Activated naive CD4-positive, alpha-beta T cell treated with Interleukin-2 at 50 U/mL for 16 hours (primary cell): Measurements from ENCODE around the gene TOE1.

Source experiments
- DNase-seq: peaks from one replicate; pipeline ENCODE4 v3.0.0-alpha.2; 2020

TOE1 gene

DNA sequence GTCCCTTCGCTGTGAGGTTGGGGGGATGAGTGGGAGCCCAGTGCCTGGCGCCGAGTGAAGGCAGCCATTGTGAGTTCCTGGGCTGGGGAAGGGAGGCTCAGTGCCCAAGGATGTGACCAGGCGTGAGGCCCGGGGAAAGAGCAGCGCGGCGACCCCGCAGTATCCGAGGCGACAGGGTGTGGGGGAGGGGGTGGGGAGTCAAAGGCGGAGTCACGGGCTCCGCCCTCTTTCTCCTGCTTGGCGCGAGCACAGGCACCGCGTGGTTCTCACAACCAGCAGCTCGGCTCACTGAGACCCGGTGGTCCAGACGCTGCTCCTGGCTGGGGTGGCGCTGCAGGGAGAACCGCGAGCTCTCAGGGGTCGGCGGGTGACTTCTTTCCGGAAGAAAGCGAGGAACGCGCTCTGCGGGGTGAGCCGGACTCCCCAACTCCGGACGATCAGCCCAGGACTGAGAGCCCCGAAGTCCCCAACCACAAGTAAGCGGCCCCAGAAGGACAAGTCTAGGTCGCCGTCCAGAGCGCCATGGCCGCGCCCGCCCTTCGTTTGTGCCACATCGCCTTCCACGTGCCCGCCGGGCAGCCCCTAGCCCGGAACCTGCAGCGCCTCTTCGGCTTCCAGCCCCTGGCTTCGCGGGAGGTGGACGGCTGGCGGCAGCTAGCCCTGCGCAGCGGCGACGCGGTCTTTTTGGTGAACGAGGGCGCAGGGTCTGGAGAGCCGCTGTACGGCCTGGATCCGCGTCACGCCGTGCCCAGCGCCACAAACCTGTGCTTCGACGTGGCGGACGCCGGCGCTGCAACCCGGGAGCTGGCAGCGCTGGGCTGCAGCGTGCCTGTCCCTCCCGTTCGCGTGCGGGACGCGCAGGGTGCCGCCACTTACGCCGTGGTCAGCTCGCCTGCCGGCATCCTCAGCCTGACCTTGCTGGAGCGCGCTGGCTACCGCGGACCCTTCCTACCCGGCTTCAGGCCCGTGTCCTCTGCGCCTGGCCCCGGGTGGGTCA lies 13.0 kb upstream of the TOE1 start, which contains the start of gene HPDL:
TSS of gene HPDL (plus strand) at position 269 of the 997 bp plus-strand sequence. CDS start at position 523, 254 bp downstream.
- DNase-seq: peak; percentile 67

DNA sequence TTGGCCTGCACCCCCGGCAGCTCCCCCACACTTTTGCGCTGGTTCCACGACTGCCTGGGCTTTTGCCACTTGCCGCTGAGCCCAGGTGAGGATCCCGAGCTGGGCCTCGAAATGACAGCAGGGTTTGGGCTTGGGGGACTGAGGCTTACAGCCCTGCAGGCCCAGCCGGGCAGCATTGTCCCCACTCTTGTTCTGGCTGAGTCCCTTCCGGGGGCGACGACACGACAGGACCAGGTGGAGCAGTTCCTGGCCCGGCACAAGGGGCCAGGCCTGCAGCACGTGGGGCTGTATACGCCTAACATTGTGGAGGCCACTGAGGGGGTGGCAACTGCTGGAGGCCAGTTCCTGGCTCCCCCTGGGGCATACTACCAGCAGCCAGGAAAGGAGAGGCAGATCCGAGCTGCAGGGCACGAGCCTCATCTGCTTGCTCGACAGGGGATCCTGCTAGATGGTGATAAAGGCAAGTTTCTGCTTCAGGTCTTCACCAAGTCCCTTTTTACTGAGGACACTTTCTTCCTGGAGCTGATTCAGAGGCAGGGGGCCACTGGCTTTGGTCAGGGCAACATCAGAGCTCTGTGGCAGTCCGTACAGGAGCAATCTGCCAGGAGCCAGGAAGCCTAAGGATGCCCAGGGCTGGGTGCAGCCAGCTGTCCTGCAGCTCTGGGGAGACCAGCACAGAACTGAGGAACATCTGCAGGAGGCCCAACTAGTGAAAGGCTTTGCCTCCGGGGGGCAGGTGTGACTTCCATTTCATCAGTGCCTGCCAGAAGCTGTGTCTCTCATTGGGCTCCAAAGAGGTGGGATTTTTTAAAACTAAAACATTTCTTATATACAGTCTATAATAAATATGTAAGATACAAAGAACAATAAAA lies 12.1 kb upstream of the TOE1 start:
- DNase-seq: no peak

DNA sequence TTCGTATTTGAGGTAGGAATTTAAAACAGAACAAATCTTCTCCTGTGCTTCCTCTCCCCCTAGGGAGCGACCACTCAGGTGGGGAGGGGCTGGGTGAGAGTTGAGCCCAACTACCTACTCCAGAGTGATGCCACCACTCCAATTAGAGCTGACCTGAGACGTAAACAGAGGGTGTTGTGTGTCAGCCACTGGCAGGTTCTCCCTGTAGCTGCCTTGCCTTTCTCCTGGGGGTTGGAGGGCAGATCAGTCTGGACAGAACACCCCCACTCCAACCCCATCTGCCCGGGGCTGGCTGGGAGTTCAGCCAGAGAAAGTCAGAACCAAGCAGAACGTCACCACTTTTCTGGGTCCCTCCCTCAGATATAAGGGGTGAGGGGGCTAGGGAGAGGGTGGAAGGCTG lies 11.3 kb upstream of the TOE1 start:
- DNase-seq: no peak

DNA sequence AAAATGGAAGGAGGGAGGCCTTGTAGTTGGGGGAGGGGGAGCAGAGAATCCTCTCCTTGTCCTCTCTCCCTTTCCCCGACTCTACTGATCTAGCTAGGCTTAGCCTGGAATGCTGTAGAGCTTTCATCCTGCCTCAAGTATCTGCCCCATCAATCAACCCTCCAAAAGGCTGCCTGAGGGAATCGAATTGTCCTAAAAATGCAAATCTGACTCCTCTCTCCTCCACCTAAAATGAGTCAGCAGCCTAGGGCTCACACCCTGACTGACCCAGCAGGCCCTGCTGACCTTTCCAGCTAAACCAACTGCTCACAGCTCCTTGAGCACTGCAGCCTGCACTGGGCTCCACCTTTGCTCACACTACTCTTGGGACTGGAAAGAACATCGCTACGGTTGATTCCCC lies 10.5 kb upstream of the TOE1 start:
- DNase-seq: no peak

DNA sequence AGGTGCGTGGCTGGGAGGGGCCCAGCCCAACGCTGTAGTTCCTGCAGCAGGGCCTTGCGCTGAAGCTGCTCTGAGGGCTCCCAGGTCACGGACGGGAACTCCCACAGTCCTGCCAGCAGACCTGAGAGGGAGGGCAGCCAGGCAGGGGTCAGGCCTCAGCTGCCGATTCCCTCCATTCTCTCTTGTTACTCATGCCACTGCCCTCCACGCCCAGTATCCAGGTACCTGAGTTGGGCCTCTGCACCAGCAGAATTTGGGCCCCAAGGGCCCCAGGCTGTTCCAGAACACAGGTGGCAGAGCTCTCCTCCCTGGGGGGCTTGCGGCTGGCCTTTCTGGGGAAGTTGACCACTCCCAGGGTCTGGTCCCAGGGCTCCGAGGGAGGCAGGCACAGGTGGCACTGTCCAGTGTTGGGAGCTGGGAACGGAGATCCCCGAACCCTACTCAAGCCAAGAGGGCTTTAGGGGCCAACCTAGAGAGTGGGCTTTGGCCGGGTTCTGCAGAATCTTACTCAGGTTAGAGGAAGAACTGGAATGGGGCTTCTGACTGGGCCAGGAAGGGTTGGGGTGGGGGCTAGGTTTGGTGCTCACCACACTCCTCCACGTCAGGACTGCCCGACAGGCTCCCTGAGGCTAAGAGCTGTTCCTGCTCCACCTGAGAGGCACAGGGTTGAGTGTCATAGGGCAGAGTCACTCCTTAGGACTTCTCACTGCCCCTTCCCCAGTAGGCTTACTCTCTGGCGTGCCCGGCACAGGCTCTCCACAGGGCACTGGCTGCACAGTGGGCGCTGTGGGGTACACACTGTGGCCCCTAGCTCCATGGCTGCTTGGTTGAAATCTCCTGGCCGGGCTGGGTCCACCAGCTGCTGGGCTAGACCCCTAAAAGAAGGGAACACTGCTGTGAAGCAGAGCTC lies 8.3 kb upstream of the TOE1 start:
- DNase-seq: no peak

DNA sequence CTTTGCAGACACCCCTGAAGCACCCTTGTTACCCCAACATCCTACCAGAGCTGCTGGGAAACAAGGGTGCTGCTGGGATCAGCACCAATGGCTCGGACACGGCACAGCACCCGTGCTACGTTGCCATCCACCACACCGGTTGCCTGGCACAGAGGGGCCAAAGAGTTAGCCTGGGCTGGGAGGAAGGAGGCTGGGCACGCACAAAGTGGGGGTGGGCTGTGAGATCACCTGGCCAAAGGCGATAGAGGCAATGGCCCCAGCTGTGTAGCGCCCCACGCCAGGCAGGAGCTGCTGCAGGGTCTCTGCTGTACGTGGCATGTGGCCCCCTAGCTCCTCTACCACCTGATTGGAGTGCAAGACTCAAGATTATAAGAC lies 7.6 kb upstream of the TOE1 start:
- no peak for DNase-seq

DNA sequence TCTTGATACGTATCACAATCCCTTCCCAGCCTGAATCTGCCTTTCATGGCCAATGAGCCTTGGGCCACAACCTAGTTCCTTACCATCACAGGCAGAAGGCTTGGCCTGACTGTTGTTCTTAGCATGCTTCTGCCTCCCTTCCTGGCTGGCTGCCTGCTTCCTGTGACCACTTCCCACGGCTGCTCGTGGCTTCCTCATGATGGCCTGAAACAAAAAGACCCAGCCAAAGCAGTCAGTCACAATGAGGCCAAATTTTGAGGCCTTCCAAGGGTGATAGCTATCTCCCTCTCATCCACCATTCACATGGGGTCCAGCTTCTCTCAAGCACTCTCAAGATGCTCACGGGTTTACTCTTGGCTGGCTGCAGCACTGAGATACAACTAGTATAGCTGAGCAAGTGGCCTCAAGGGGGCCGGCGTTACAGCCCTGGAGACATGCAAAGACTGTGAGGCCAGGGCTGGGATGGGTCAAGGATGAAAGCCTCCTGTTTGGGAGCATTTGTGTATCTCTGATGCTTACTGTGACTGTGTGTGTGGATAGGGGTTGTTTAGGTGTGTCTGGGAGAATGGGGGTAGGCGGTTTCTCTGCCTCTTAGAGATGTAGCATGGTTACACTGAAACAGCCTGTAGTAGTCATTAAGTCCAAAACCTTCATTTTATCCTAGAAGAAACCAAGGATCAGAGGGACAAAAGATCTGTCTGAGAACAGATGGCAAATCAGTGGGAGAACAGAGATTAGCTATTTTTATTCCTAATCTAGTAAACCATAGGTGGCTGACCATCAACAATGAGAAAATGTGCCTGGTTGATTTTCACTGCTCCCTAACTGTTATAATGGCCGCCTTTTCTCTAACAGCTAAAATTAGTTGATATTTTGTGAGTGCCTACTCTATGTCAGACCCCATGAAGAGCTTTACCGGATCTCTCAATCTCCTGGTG lies 5.4 kb upstream of the TOE1 start:
- DNase-seq: no peak

DNA sequence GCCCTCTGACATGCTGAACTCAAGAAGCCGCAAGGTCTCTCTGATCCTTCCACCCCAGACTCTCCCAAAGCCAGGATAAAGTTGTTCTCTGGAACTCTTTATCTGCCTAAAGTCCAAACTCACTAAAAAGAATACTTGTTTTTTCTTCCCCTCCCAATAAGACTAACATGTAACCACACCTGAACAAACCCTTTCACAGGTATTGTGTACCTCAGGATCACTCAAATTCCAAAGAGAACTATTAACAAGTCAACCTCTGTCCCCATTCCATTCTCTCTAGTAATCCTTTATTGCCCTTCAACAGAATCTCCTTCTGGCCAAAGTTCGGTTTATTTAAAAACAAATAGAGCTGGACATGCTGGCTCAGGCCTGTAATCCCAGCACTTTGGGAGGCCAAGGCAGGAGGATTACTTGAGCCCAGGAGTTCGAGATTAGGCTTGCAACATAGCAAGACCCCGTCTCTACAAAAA lies 4.1 kb upstream of the TOE1 start:
- DNase-seq: no peak

DNA sequence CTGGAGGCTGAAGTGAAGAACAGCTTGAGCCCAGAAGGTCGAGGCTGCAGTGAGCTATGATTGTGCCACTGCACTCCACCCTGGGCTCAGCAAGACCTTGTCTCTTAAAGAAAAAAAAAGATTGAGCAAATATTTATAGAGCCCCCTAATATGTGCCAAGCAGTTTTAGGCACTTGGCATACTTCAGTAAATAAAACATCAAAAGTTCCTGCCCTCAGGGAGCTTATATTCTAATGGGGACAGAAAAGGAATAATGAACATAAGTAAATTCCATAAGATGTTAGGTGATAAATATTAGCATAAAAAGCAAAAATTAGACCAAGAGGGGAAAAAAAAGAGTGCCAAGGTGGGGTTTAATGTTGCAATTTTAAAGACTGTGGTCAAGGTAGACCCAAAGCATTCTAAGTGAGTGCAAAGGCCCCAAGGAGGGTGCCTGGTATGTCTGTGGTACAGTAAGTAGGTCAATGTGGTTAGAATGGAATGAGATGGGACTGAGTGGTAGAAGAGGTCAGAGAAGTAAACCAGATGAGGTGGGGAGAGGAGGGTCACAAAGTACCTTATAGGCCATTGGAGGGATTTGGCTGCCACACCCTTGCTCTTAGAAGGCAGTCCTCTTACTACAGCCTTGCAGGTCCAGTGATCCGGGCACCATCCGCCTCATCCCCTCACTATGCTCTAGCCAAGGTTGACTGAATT lies 2.2 kb upstream of the TOE1 start:
- DNase-seq: no peak

DNA sequence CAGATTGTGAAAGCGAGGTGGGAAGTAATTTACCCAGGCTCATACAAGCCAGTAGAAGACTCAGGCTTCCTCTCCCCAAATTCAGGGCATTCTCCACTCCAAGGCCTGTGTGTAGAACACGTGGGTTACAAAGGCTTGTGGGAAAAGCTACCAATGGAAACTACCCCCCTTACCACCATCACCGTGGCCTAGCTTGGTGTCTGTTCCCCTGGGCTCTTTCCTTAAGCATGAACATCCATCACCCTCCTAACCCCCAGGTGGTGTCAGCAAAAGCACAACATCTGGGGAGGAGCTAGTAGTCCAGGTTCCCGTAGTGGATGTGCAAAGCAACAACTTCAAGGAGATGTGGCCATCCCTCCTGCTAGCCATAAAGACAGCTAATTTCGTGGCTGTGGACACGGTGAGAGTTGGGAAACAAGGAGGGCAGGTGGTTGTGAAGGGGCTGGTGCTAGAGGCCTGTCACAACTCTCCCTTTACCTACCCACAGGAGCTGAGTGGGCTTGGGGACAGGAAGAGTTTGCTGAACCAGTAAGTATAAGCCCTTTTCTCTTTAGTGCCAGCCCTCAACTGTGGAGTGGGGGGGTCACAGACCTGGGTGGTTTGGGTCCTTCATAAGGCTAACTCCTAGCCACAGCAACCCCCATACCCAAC lies 971 bp downstream of the TOE1 start:
- DNase-seq: no peak

DNA sequence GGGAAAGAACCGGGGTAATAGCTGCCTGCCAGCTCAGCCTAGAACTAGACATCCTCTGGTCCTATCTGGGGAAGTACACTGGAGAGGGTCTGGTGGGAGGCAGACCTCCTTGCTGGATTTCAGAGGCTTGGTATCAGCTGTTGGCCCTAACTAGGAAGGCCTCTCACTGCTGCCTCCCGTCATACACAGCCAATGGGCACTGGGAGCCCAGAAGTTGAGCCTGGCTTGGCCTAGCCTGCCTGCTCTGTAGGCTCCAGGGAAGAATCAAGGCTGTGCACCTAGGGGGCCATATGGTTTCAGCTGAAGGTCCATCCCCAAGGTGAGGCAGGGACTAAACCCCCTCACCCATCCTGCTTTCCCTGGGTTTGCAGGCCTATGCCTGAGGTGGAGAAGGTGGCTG lies 4.5 kb downstream of the TOE1 start:
- no peak for DNase-seq

DNA sequence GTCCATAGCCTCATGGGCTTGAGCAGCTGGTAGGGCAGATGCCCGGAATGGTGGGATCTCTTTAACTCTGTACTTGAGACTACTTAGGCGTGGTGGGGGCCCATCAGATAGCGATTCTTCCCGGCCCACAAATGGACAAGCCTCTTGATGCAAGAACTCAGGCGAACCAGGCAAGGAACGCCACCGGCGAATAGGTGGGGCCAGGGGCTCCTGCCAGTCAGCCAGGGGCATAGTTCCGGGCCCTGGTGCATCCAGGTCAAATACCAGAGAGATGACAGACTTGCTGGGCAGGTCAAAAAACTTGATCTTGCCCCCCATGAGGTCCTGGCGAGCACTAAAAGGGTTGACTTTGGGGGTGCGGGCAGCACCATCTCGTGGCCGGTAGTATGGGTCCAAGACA lies 5.0 kb downstream of the TOE1 start:
- no peak for DNase-seq

DNA sequence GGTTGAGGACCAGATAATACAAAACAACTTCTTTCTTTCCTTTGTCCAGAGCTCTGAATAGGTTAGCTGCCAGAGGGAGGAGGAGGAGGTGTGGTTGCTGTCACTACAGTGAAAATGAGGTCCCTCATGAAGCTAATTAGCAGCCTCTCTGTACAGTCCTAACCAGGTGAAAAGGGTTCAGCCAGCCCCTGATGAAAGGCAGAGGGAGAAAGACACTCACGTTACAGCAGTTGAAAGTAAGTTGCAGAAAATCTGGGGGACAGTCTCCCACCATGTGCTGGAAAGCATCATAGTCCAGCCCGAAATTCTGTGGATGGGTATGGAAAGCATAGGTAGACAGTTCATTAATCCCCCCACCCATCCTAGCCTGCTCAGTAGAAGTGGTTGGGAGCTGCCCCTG lies 6.5 kb downstream of the TOE1 start:
- no peak for DNase-seq

DNA sequence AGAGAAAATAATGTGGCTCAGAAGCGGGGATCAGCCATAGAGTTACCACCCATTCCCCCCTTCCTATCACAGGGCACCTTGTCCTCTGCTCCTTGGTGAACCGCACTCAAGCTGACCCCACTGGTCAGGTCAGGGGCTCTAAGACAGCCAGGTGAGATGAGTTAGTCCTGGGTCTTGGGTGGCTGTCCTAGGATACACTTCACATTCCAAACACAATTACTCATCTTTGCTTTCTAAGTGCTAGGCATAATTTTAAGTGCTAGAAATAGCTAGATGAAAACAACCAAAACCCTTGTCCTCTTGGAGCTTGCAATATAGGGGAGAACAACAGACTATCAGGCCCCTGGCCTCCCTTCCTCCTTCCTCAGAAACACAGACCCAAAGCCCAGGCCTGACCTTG lies 8.1 kb downstream of the TOE1 start:
- no peak for DNase-seq

DNA sequence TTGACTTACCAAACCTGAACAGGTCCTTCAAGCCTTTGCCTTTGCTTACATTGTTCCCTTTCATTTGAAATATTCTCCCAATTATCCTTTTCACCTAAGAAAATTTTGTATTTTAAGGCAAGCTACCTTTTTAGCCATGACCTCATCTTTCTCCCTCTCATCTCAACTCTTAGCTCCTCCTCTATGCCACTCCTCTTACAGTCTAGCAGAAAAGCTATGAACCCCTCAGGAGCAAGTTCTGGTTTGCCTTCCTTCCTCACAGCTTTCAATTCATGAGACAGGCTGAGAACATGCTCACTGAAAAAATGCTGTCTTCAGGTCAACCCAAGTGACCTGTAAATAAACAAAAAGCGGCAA lies 8.6 kb downstream of the TOE1 start:
- DNase-seq: no peak

DNA sequence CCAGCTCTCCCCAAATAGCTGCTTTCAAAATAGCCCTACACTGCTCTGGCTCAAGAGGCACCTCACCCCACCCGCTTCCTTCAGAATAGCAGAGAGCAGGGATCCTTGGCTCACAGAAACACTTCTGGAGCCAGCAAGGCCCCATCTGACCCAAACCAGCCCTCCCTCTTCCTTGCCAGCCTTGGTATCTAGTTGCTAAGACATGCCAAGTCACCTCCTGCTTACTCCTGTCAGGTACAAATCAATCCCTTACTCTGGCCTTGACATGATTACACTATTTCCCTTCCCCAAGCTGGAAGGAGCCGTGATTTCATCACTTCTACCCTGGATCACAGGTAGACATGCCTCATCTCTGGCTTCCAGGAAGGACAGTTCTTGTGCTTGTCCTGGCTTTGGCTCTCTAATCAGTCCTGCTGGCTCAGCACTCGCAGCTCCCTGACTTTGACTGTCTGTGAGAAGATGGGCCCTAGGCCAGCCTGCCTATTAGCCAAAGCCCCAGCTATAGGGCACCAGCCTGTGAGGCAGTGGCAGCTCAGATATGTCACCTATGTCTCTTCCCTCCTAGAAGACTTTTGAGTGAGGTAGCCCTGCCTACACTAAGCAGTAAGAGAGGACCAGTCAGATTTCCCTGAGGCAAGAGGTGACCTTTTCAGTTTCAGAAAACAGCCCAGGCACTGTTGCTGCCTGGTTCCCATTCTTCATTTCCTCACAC lies 9.2 kb downstream of the TOE1 start:
- DNase-seq: no peak

DNA sequence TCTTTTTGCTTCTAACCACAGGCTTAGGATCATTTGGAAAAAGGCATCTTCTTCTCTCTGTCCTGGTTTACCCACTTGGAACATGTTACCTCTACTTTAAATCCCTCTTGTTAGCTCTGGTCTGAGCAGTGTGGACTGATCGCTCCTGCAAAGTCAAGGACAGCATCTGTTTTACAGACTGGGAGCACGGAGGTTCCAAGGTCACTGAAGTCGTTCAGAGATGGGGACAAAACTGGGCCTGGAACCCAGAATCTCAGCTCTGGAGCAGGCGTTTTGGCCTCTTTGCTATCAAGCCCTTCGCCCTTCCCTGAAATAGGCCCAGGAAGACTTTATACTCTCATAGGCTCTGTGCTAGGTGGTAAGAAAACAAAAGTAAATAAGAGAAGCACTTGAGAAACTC lies 11.5 kb downstream of the TOE1 start:
- no peak for DNase-seq

DNA sequence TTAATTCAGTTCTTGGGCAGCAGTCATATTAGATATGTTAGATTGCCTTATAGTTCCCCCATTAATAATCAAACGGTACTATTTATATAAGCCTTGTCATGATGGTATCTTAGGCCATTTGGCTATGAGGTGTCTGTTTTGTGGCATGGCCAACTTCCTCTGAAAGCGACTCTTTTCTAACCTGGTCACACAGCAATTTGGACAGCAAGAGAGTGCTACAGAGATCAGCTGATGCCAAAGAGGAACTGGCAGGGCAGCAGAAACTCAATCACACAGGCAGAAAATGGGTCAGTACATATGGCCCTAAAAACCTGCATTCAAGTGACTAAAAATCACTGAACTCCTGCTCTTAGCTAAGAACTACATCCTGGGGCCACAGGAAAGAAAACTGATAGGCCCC lies 13.7 kb downstream of the TOE1 start:
- DNase-seq: no peak

DNA sequence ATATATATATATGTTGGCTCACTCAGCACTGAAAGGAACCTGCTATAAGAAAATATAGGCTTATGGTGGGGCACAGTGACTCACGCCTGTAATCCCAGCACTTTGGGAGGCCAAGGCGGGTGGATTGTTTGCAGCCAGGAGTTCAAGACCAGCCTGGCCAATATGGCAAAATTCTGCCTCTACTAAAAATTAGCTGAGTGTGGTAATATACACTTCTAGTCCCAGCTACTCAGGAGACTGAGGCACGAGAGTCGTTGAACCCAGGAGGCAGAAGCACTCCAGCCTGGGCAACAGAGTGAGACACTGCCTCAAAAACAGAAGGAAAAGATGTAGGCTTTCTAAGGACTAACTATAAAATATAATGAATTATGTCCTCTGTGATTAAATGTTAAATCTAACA lies 14.9 kb downstream of the TOE1 start:
- DNase-seq: no peak

DNA sequence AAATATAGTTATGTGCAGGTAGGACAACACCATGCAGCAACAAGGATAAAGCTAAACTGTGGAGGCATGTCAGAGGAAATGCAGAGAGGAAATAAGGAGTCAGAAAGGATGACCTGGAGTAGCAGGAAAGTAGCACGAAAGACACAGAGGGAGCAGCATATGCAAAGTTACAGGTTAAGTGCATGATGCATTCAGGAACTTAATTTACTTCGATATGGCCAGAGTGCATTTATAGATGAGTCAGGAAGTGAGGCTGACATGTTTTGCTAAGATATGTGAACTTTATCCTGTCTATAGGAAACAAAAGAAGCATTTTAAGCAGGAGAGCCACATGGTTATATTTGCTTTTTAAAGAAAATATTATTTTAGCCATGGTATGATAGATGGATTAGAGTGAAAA lies 15.7 kb downstream of the TOE1 start:
- no peak for DNase-seq
